Fibroblast of skin of right quadriceps (primary cell): Measurements from ENCODE around the gene DECR2.

Experiments
- DNase-seq: peaks from one replicate; pipeline ENCODE4 v3.0.0-alpha.2; 2013

The DECR2 gene

GRCh38 chr16:450785-451512, 49.3 kb downstream of the DECR2 start:
- DNase-seq, result no peak

GRCh38 chr16:454397-454940, 52.8 kb downstream of the DECR2 start:
- DNase-seq, result no peak

GRCh38 chr16:455453-455852, 53.8 kb downstream of the DECR2 start:
- no peak for DNase-seq

GRCh38 chr16:456891-457483, 55.3 kb downstream of the DECR2 start:
- DNase-seq, result peak; percentile 9

GRCh38 chr16:457732-458400, 56.2 kb downstream of the DECR2 start:
- peak; percentile 24 for DNase-seq

- DNase-seq, result no peak
These were observed 58.1 kb downstream of the DECR2 start for GRCh38 chr16:459761-460160.

GRCh38 chr16:460787-461186, 59.1 kb downstream of the DECR2 start:
- DNase-seq, result no peak
